HG03060 (cell line): ENCODE results near the gene TOM1.
"Not testable (repeated sequence)": the region's sequence is repeated elsewhere in the genome, so short reads cannot be mapped to it uniquely, and the experiment has no call there.

Experiments used
- ATAC-seq: cut with Tn5 transposase; IDR thresholded peaks from one replicate; pipeline ENCODE4 v1.9.1; 2021; ENCODE audit warnings: low read depth, moderate number of reproducible peaks; ENCODE audit not compliant: unreplicated experiment

TOM1 gene

DNA sequence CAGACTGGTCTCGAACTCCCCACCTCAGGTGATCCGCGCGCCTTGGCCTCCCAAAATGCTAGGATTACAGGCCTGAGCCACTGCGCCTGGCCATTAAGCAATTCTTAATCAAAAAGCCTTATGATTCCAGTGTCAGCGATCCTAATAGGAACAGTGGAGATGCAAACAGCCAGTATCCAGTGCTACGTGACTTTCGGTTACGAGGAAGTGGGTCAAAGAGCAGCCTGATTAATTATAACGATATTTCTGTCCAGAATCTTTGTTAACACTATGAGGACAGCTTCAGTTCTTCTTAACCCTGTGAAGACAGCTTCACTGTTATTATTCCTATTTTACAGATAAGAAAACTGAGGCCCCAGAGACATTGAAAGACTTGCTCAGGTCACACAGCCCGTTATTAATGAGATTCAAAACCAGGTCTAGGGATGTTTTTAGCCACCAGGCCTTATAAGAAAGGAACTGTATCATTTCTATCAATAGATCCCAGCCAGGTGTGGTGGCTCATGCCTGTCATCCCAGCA, 63.9 kb downstream of the TOM1 start:
- ATAC-seq = no peak

GRCh38 chr22:35364230-35364629, 64.5 kb downstream of the TOM1 start:
- not testable (repeated sequence) for ATAC-seq

GRCh38 chr22:35367331-35367886, 67.7 kb downstream of the TOM1 start:
- ATAC-seq = no peak

DNA sequence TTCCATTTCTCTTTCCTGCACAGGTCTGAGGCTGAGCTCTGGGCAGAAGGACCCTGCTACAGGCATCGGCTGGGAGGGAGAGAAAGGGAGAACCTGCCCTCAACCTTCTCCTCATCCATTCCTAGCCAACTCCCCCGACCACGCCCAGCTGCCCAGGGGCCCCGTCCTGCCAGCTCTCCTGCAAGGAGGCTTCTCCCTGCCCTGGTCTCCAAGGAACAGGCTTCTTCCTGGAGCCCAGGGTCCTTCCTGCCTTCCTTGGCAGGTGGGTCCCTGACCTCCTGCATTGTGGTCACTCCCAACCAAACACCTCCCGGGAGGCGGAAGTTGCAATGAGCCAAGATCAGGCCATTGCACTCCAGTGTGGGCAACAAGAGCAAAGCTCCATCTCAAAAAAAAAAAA, 68.7 kb downstream of the TOM1 start:
- ATAC-seq = no peak

GRCh38 chr22:35369996-35370395, 70.3 kb downstream of the TOM1 start:
- no peak for ATAC-seq

DNA sequence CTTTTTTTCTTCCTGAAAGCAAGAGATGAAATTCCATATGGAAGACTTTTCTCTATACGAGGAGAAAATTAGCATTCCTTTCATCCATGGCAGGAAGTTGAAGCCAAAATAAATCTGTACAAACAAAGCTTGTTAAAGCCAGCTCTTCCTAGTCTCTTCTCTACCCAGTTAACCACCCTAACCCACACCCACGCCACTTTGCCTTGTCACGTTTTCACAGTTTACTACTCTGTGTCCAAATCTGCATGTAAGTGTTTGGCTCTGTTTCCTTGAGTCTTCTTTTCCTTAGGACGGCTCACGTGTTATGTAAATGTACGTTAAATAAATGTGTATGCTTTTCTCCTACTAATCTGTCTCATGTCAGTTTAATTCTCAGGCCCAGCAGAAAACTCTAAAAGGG, 74.1 kb downstream of the TOM1 start:
- no peak for ATAC-seq

DNA sequence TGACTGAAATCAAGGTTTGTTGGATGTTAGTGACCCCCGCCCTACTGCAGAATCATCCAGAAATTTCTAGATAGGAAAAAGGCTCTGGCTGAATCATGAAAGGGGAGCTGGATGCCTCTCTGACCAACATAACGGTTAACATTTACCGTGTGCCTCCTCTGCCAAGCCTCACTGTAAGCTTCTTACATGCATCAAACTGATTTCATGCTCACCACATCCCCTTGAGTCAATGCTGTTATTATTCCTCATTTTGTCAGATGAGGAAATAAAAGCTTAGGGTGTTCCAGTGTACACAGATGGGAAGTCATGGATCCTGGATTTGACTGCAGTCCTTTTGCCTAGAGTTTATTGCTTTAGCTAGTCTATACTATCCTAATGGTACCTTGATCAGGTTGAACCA, 75.3 kb downstream of the TOM1 start:
- ATAC-seq = no peak

GRCh38 chr22:35375526-35375925, 75.8 kb downstream of the TOM1 start:
- ATAC-seq = no peak

- peak; percentile 56 for ATAC-seq
Observed at GRCh38 chr22:35376728-35377472, 77.2 kb downstream of the TOM1 start.

DNA sequence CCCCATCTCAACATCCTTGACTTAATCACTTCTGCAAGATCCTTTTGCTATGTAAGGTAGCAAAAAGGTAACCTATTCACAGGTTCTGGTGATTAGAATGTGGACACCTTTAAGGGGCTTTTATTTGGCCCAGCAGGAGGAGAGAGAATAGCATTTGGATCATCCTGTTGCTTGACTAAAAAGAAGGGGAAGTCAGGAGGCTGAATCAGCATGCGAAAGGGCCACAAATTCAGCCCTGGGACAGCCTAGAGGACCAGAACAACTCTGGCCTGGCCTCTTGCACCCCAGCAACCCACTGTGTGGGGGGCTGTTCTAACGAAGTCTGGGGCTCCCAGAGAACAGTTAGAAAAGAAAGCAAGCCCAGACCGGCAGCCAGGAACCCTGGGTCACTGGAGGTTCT, 78.0 kb downstream of the TOM1 start:
- ATAC-seq = no peak

DNA sequence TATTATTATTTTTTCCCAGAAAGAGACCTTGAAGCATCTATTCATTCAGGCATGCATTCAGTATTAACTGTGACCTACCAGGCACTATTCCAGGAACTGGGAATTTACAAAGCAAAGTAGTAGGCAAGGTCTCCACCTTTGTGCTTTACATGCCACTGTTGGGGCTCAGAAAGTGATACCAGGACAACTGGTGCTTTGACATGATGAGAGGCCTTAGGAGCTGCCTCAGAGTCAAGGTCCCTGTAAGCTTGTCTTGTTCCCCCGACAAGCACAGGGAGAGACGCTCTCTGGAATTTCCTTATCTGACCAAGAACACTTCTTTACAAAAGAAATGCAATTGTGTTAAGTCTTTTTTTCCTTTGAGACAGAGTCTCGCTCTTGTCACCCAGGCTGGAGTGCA, 78.9 kb downstream of the TOM1 start:
- no peak for ATAC-seq

- ATAC-seq = no peak
Observed at GRCh38 chr22:35379146-35379993, 79.7 kb downstream of the TOM1 start.

DNA sequence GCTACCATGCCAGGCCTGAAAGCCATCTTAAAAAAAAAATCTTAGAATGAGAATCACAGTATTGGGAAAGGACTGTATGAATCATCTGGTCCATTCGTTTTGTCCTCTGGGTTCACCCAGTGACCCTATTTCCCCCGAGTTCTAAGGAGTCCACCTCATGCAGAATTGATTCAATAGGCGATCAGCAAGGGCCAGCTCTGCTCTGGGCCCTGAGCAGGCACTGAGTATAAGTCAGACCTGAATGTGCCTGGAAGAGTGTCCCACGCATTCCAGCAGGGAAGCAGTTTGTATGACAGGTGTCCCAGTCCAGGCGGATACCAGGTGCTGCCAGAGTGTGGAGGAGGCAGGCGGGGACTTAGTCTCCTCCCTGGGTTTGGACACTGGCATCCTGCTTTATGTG, 80.3 kb downstream of the TOM1 start:
- ATAC-seq = no peak

- ATAC-seq = no peak
Observed at GRCh38 chr22:35380537-35381423, 81.1 kb downstream of the TOM1 start, which contains the start of gene HMOX1. HMOX1 (plus strand) TSS chr22:35381096; CDS start chr22:35381174, 78 bp downstream.

DNA sequence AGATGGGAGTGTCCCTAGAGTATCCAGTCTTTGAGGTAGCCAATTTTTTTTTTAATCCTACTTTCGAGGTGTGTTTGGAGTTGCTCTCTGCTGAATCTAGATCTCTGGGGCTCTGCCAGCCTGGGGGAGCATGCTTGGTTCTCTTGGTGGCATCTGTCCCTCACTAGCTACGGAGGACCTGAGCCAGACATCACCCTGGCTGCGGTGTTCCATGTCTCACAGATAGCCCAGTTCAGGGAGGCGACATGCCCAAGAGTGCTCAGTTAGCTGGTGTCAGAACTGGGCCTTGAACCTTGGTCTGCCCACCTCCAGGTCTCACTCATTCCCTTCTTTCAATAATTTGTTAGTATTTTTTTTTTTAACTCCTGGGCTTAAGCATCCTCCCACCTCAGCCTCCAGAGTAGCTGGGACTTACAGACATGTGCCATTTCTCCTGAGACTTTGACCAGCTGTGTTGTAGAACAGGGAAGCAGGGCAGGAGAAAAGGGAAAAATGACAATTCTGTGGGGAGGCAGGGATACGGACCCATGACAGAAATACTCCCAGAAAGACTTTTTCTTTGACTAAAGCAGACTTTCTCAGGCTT, 81.8 kb downstream of the TOM1 start:
- no peak for ATAC-seq

DNA sequence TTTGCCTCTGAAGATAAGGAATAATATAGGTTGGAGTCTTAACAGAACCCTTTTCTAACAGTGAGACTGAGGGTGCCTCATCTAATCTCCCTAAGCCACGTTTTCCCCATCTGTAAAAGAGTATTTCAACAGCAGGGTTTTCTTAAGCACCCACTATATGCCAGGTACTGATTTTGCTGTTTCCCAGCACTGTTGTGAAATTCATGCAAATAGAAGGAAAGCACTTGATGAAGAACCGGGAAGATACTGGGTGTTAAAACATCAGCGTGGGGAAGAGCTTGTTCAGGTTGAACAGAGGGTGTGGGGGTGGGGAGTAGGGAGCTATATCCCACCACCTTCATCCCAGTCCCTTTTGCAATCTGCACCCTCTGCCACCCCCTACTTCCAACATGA, 84.0 kb downstream of the TOM1 start:
- ATAC-seq = no peak

GRCh38 chr22:35384527-35384926, 84.8 kb downstream of the TOM1 start:
- ATAC-seq = no peak

DNA sequence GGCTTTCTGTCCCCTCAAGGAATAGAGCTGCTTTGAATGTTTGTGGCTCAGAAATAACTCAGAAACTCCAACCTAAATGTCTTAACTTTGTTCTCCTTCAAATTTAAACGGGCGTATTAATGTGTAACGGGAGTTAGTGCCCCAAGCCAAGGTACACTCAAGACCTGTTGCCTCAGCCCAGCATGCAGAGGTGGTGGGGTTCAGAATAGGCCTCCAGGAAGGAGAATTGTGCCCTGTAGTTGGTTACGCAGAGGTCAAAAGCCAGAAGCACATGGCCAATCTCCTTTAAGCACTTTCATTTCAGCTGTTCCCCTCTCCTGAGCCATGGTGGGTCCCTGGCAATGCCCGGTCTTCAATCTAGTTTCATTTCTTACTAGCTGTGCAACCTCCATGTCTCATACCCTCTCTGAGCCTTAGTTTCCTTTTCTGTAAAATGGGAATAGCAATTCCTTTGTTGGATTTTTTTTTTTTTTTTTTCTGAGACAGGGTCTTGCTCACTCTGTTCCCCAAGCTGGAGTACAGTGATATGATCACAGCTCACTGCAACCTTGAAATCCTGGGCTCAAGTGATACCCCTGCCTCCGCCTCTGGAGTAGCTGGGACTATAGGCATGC, 85.4 kb downstream of the TOM1 start:
- ATAC-seq = no peak

DNA sequence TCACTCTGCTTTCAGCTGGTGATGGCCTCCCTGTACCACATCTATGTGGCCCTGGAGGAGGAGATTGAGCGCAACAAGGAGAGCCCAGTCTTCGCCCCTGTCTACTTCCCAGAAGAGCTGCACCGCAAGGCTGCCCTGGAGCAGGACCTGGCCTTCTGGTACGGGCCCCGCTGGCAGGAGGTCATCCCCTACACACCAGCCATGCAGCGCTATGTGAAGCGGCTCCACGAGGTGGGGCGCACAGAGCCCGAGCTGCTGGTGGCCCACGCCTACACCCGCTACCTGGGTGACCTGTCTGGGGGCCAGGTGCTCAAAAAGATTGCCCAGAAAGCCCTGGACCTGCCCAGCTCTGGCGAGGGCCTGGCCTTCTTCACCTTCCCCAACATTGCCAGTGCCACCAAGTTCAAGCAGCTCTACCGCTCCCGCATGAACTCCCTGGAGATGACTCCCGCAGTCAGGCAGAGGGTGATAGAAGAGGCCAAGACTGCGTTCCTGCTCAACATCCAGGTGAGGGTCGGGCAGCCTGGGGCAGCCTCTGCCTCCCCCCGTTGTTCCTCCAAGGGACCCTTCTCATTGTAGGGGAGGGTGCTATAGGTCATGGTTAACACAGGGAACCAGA, 87.1 kb downstream of the TOM1 start:
- no peak for ATAC-seq
